GM21576 (cell line): Measurements from ENCODE around the gene MAP4K5.

Experiments used
- ATAC-seq: cut with Tn5 transposase; IDR thresholded peaks from one replicate; pipeline ENCODE4 v1.9.1; 2021; ENCODE audit warnings: mild to moderate bottlenecking, moderate library complexity; ENCODE audit not compliant: unreplicated experiment

The MAP4K5 gene

DNA sequence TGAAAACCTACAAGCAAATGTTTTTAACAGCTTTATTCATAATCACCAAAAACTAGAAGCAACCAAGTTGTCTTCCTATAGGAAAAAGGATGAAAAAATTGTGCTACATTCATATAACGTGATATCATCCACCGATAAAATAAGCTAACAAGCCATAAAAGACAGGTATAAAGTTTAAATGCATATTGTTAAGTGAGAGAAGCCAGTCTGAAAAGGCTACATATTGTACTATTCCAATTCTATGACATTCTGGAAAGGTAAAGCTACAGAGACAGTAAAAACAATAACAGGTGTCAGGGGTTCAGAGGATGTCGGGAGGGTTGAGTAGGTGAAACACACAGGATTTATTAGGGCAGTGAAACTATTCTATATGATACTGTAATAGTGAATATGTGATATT lies 158.4 kb downstream of the MAP4K5 start:
- no peak for ATAC-seq

DNA sequence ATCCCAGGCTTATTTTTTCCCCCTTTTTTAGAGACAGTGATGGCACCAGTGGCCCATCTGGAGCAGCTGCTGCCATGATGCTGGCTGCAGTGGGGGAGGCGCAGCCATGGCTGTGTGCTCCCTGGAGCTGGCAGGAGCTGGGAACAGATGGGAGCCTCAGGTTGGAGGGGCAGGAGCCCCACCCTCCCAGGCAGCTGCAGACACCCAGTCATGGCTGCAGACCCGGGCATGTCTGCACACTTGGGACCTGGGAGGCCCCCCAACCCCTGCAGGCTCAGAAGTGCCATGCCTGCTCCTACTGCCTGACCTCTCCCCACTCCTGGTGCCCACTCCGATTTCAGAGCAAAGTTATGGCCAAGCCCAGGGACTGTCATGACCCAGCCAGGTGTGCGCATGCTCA lies 160.8 kb downstream of the MAP4K5 start:
- no peak for ATAC-seq
